ENCODE data around the gene PSMB3.
A peak's percentile ranks its signal among the peaks of the same experiment; 100 is the strongest.

PSMB3 gene

DNA sequence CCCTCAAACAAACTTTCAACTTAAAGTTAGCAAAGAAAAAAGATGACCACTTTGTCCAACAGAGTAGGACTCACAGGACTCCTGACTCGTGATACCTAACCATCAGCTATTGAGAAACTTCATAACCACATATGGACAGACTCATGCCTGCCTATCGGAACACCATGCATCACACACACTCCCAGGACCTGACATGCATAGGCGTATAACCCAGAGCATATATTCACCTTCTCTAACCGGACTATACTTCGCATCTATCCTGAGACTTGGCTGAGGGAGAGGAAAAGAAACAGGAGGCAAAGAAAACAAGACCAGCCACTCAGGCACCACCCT is 44.6 kb downstream of the PSMB3 start:
- peaks cover 52% of the 10 kb centered on the region for H3K4me1 Mint-ChIP-seq
- H3K36me3 Mint-ChIP-seq, result peaks cover 43% of the 10 kb centered on the region
- no peaks in the 10 kb centered on the region for H3K9me3 Mint-ChIP-seq
- peak overlapping the region; percentile 94 for H3K4me3 Mint-ChIP-seq
- no peaks in the 10 kb centered on the region for H3K27me3 Mint-ChIP-seq
- CTCF ChIA-PET, result interaction anchor here (1.6 kb wide), 1 partner anchor 16 kb away, joined by 4 read pairs; no protein-coding TSS in a partner anchor
- peak overlapping the region; percentile 34 for H3K27ac Mint-ChIP-seq
- no peak for DNase-seq

DNA sequence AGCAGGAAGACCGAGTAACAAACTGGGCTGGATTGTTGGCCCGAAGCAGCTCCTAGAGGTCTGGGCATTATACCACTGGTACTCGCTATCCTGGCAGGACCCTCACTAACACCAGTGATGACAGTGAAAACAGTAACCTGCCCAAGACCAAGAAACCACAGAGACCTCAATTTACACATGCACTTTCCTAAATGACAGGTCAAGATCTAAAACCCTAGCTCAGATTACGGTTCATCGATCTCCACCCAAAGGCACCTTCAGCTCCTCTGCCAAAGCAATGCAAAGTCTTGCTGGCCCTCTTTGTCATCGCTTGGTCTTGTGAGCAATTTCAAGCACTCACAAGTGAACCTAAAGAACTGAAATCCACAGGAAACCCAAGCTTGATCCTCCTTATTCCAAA is 45.3 kb downstream of the PSMB3 start:
- Mint-ChIP-seq H3K9me3 (no peaks in the 10 kb centered on the region), H3K4me3 (peak overlapping the region; percentile 94), H3K4me1 (peaks cover 52% of the 10 kb centered on the region), H3K36me3 (peaks cover 50% of the 10 kb centered on the region), H3K27me3 (no peaks in the 10 kb centered on the region), H3K27ac (peak overlapping the region; percentile 96)
- CTCF ChIA-PET, result interaction anchor here (1.1 to 1.6 kb wide), 2 partner anchors 16 to 294 kb away, joined by 4 read pairs; no protein-coding TSS in a partner anchor
- no peak for DNase-seq

DNA sequence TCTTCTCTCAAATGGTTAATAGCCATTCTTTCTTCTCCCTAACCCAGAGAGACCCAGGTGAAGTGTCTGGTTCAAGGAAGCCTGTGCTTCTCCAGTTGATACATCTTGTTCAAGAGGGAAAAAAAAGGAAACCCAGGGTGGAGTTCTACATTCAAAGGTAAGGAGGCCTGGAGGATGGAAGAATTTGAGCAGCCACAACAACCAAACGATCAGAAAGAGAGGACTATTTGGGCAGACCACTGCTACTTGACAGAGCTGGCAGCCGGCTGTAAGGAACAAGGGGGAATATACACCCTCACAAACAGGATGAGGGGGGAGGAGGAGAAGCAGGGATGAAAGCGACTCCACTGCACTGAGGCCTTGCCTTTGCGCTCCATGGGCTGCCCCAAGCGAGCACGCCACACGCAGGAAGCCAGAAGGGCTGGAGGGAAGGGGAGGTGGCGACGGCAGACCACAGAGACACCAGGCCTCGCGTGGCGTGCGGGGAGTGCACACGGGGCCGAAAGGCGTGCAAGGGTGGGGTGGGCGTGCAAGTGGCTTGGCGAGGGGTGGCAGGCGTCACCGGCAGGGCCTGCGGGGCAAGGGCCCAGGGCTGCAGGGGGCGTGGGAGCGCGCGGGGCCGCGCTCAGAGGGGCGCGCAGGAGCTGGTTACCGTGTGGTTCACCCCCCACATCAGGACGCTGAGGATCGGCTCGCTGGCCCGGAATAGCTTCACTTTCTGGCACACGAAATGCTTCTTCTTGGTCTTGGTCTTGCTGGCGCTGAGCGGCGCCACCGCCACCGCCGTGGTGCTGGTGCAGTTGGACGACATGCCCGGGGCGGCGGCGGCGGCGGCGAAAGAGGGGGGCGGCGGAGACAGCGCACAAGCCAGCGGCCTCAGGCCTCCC is 46.3 kb downstream of the PSMB3 start:
- CTCF ChIA-PET, result interaction anchor here (1.1 kb wide), 1 partner anchor 293 kb away, joined by 4 read pairs; no protein-coding TSS in a partner anchor
- no peaks in the 10 kb centered on the region for H3K9me3 Mint-ChIP-seq
- peak; percentile 78 for DNase-seq
- H3K4me3 Mint-ChIP-seq, result peak overlapping the region; percentile 94
- H3K4me1 Mint-ChIP-seq, result peaks cover 51% of the 10 kb centered on the region
- H3K36me3 Mint-ChIP-seq, result peaks cover 52% of the 10 kb centered on the region
- H3K27ac Mint-ChIP-seq, result peak overlapping the region; percentile 96
- no peaks in the 10 kb centered on the region for H3K27me3 Mint-ChIP-seq

DNA sequence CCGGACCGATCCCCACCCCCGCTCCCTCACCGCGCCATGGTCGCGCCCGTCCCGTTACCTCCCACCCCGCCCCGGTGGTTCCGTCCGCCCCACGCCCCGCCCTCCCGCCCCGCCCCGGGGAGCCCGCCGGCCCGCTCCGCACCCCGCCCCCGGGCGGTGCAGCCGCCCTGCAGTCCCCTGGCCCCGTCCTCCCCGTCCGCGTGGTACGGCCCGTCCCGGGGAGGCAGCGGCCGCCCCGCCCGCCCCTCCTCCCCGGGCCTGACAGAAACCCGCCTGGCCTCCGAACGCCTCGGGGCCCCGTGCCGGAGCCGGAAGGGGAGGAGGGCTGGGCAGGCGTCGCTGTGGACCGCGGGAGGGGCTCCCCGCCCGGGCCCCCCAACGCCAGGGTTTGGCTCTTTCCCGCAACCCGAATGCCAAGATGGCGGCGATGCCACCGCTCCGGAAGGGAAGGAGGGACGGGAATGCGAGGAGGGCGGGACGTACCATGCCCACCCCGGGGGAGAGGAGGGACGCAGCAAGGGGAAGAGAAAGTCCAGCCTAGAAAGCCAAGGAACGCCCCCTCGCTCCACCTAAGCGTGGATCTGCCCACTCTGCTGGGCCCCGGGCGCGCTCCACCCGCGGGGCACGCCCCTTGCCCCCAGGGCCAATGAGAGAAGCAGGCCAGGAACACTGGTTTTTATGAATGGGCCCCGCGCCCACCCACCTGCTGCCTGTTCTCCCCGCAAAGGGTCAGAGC is 47.1 kb downstream of the PSMB3 start, which contains the start of gene PIP4K2B:
PIP4K2B (minus strand) TSS at position 56 of the 736 bp plus-strand sequence. CDS start 132 bp downstream, outside the sequence.
- H3K36me3 Mint-ChIP-seq, result peaks cover 52% of the 10 kb centered on the region
- peak; percentile 95 for DNase-seq
- peaks cover 45% of the 10 kb centered on the region for H3K4me1 Mint-ChIP-seq
- no peaks in the 10 kb centered on the region for H3K9me3 Mint-ChIP-seq
- peak within 1 kb of the TSS; percentile 96 for H3K27ac Mint-ChIP-seq
- no peaks in the 10 kb centered on the region for H3K27me3 Mint-ChIP-seq
- peak within 1 kb of the TSS; percentile 94 for H3K4me3 Mint-ChIP-seq
- CTCF ChIA-PET, result no interaction called here

DNA sequence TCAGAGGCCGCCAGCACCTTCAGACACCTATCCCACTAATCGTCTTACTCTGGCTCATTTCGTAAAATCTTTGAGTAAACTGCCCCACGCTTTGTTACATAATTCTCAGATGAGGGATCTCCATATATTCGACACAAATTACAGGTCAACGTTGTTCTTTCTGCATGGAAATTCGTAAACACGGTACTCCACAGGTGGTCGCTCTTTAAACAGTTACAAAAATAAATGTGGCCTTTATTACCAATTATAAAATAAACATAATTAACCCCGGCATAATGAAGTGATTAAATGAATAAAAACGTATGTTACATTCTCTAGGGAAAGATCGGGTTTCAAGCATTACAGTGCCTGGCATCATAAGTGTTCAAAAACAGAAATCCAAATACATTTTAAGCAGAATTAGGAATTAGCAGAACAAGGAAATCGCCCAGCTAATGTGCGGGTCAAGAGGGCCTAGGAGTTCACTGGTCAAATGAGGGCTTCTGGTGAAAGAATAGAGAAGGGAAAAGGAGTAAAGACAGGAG is 47.8 kb downstream of the PSMB3 start:
- CTCF ChIA-PET, result no interaction called here
- no peak for DNase-seq
- H3K9me3 Mint-ChIP-seq, result no peaks in the 10 kb centered on the region
- peak overlapping the region; percentile 68 for H3K4me3 Mint-ChIP-seq
- peaks cover 49% of the 10 kb centered on the region for H3K36me3 Mint-ChIP-seq
- no peaks in the 10 kb centered on the region for H3K27me3 Mint-ChIP-seq
- peaks cover 43% of the 10 kb centered on the region for H3K4me1 Mint-ChIP-seq
- H3K27ac Mint-ChIP-seq, result peak overlapping the region; percentile 86

DNA sequence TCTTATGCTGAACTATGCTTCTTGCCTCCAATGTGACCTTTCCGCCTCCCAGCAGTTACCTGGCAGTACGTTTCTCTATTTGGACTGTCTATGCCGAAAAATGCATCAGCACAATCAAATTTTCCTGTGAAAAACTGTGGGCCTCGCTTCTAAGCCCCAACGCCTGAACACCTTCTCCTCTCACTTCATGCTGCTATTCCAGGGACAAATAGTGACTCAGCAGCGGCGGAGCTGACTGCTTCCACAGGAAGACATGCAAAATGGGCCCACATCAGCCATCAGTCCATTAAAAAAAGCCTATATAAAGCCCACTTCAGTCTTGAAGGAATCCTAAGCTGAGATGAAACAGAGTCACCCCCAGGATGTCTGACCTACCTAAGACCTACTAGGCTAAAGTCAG is 57.3 kb downstream of the PSMB3 start:
- Mint-ChIP-seq H3K9me3 (no peaks in the 10 kb centered on the region), H3K4me3 (no peak overlapping the region), H3K36me3 (peaks cover 42% of the 10 kb centered on the region), H3K4me1 (no peaks in the 10 kb centered on the region), H3K27ac (no peak overlapping the region), H3K27me3 (no peaks in the 10 kb centered on the region)
- no peak for DNase-seq
- CTCF ChIA-PET, result no interaction called here
